AG10803 (cell line): Measurements from ENCODE around the gene TBX1.
A peak's percentile ranks its signal among the peaks of the same experiment; 100 is the strongest.

ENCODE experiments used
- DNase-seq: peaks from one replicate; pipeline ENCODE4 v3.0.0; 2010; ENCODE audit warnings: low read depth
- H3K4me3 ChIP-seq: 2 replicates; pipeline ENCODE4 v1.5.1; 2011; ENCODE audit warnings: mild to moderate bottlenecking, low read length, control low read depth
- CTCF ChIP-seq: conservative IDR thresholded peaks from 2 replicates; pipeline ENCODE4 v1.5.1; 2011; ENCODE audit warnings: mild to moderate bottlenecking, low read length, control low read depth, inconsistent platforms

Gene TBX1

GRCh38 chr22:19796160-19796559 lies 35.6 kb downstream of the TBX1 start:
- no peak for DNase-seq
- TF ChIP-seq CTCF, result no peak
- no peak overlapping the region for H3K4me3 ChIP-seq

GRCh38 chr22:19797086-19798002 lies 36.8 kb downstream of the TBX1 start:
- TF ChIP-seq CTCF, result no peak
- no peak for DNase-seq
- no peak overlapping the region for H3K4me3 ChIP-seq

GRCh38 chr22:19798003-19798665 lies 37.6 kb downstream of the TBX1 start:
- DNase-seq, result no peak
- no peak for TF ChIP-seq CTCF
- H3K4me3 ChIP-seq, result no peak overlapping the region

GRCh38 chr22:19798891-19799293 lies 38.3 kb downstream of the TBX1 start:
- no peak overlapping the region for H3K4me3 ChIP-seq
- TF ChIP-seq CTCF, result 0 out of 2 replicates have a peak, but pooled peaks have one; percentile 16
- no peak for DNase-seq

GRCh38 chr22:19799322-19800190 lies 39.0 kb downstream of the TBX1 start:
- DNase-seq, result peak; percentile 98
- no peak overlapping the region for H3K4me3 ChIP-seq
- peak; percentile 41 for TF ChIP-seq CTCF

GRCh38 chr22:19800306-19800705 lies 39.7 kb downstream of the TBX1 start:
- no peak for TF ChIP-seq CTCF
- H3K4me3 ChIP-seq, result no peak overlapping the region
- no peak for DNase-seq
